WTC11 (cell line): ENCODE results near the gene MOB3A. TPM values are rescaled to one million over a fixed set of nuclear protein-coding genes. Genes with fewer than 3 reads are reported as not detected.

Source experiments
- ATAC-seq: fragments of 200-7000 bp; cut with Tn5 transposase; 2 replicates; pipeline ENCODE4 v1.10.0; 2021; ENCODE audit warnings: mild to moderate bottlenecking, moderate library complexity
- CTCF ChIA-PET: fragments of 300-600 bp; sonication (Branson Sonifier 250); formaldehyde crosslinking; loops from one replicate; lab custom pipeline; 2021; ENCODE audit warnings: antibody characterized with exemption; lab: Charles Lee
- POLR2A ChIA-PET: fragments of 350-600 bp; sonication (Branson Sonifier 250); formaldehyde crosslinking; loops from one replicate; lab custom pipeline; 2021; ENCODE audit warnings: antibody characterized with exemption; lab: Charles Lee
- DNase-seq: peaks from one replicate; pipeline ENCODE4 v3.0.0; 2021; ENCODE audit warnings: low spot score
- H3K27ac Mint-ChIP-seq: 2 replicates; pipeline ENCODE4 v1.8.0; 2021; ENCODE audit warnings: mixed read lengths
- H3K27me3 Mint-ChIP-seq: 2 replicates; pipeline ENCODE4 v1.8.0; 2021; ENCODE audit warnings: low read depth, mild to moderate bottlenecking, moderate library complexity, mixed read lengths
- H3K36me3 Mint-ChIP-seq: 2 replicates; pipeline ENCODE4 v1.8.0; 2021; ENCODE audit warnings: mixed read lengths
- H3K4me1 Mint-ChIP-seq: 2 replicates; pipeline ENCODE4 v1.8.0; 2022; ENCODE audit warnings: mixed read lengths
- H3K4me3 Mint-ChIP-seq: 2 replicates; pipeline ENCODE4 v1.8.0; 2021; ENCODE audit warnings: mild to moderate bottlenecking, moderate library complexity, mixed read lengths
- H3K9me3 Mint-ChIP-seq: 2 replicates; pipeline ENCODE4 v1.8.0; 2021; ENCODE audit warnings: mixed read lengths
- ATF1 ChIP-seq: sonication (generic); formaldehyde crosslinking; IDR thresholded peaks from 2 replicates; pipeline ENCODE4 v1.8.1; 2023; ENCODE audit warnings: mild to moderate bottlenecking, moderate library complexity, missing genetic modification reagents
- CBFB ChIP-seq: sonication (generic); formaldehyde crosslinking; IDR thresholded peaks from 2 replicates; pipeline ENCODE4 v1.8.1; 2022; ENCODE audit warnings: mild to moderate bottlenecking, low read depth, missing genetic modification reagents
- FOXJ3 ChIP-seq: sonication (generic); formaldehyde crosslinking; IDR thresholded peaks from 2 replicates; pipeline ENCODE4 v1.9.0; 2021; ENCODE audit warnings: missing genetic modification reagents, mild to moderate bottlenecking, borderline replicate concordance
- GRHL2 ChIP-seq: fragments of 250-450 bp; sonication (Bioruptor Pico); IDR thresholded peaks from 2 replicates; pipeline ENCODE4 v1.8.0; 2022; ENCODE audit warnings: mild to moderate bottlenecking, moderate library complexity; ENCODE audit not compliant: insufficient replicate concordance, severe bottlenecking
- GTF2I ChIP-seq: fragments of 250-450 bp; sonication (Bioruptor Pico); conservative IDR thresholded peaks from 2 replicates; pipeline ENCODE4 v1.4.0; 2021; ENCODE audit warnings: mild to moderate bottlenecking
- HMGA2 ChIP-seq: fragments of 250-450 bp; sonication (Bioruptor Pico); IDR thresholded peaks from 2 replicates; pipeline ENCODE4 v1.4.0; 2021; ENCODE audit warnings: mild to moderate bottlenecking, moderate library complexity
- KAT7 ChIP-seq: sonication (generic); formaldehyde crosslinking; IDR thresholded peaks from 2 replicates; pipeline ENCODE4 v1.8.1; 2023; ENCODE audit warnings: missing genetic modification reagents, mild to moderate bottlenecking, borderline replicate concordance
- NR2C2 ChIP-seq: sonication (generic); formaldehyde crosslinking; IDR thresholded peaks from 2 replicates; pipeline ENCODE4 v1.8.0; 2022; ENCODE audit warnings: mild to moderate bottlenecking, missing genetic modification reagents
- SMAD3 ChIP-seq: sonication (generic); formaldehyde crosslinking; IDR thresholded peaks from 2 replicates; pipeline ENCODE4 v1.8.0; 2022; ENCODE audit warnings: missing genetic modification reagents, mild to moderate bottlenecking, borderline replicate concordance
- ZBTB21 ChIP-seq: sonication (generic); formaldehyde crosslinking; IDR thresholded peaks from 2 replicates; pipeline ENCODE4 v1.8.1; 2023; ENCODE audit warnings: mild to moderate bottlenecking, missing genetic modification reagents, borderline replicate concordance
- ZNF121 ChIP-seq: sonication (generic); formaldehyde crosslinking; IDR thresholded peaks from 2 replicates; pipeline ENCODE4 v1.8.0; 2023; ENCODE audit warnings: missing genetic modification reagents
- total RNA-seq: library from RNA; stranded (reverse); gene quantifications from 3 replicates; pipeline ENCODE4 v1.2.3, GENCODE V29; 2021
- TF ChIP-seq, protein P1 (sequence below): sonication (generic); formaldehyde crosslinking; conservative IDR thresholded peaks from 2 replicates; pipeline ENCODE4 v1.8.1; 2023; ENCODE audit warnings: mild to moderate bottlenecking, low read depth, missing genetic modification reagents, moderate library complexity
- TF ChIP-seq, protein P2 (sequence below): sonication (generic); formaldehyde crosslinking; IDR thresholded peaks from 2 replicates; pipeline ENCODE4 v1.8.0; 2022; ENCODE audit warnings: mild to moderate bottlenecking, missing genetic modification reagents
- TF ChIP-seq, protein P3 (sequence below): sonication (generic); formaldehyde crosslinking; IDR thresholded peaks from 2 replicates; pipeline ENCODE4 v1.8.1; 2022; ENCODE audit warnings: mild to moderate bottlenecking, missing genetic modification reagents, moderate library complexity, borderline replicate concordance
- TF ChIP-seq, protein P4 (sequence below): sonication (generic); formaldehyde crosslinking; IDR thresholded peaks from 2 replicates; pipeline ENCODE4 v1.8.0; 2023; ENCODE audit warnings: missing genetic modification reagents
- TF ChIP-seq, protein P5 (sequence below): sonication (generic); formaldehyde crosslinking; IDR thresholded peaks from 2 replicates; pipeline ENCODE4 v1.8.1; 2023; ENCODE audit warnings: mild to moderate bottlenecking, missing genetic modification reagents

The MOB3A gene
- total RNA-seq, 1 experiment from 2014 or later, result 8.1 TPM

DNA sequence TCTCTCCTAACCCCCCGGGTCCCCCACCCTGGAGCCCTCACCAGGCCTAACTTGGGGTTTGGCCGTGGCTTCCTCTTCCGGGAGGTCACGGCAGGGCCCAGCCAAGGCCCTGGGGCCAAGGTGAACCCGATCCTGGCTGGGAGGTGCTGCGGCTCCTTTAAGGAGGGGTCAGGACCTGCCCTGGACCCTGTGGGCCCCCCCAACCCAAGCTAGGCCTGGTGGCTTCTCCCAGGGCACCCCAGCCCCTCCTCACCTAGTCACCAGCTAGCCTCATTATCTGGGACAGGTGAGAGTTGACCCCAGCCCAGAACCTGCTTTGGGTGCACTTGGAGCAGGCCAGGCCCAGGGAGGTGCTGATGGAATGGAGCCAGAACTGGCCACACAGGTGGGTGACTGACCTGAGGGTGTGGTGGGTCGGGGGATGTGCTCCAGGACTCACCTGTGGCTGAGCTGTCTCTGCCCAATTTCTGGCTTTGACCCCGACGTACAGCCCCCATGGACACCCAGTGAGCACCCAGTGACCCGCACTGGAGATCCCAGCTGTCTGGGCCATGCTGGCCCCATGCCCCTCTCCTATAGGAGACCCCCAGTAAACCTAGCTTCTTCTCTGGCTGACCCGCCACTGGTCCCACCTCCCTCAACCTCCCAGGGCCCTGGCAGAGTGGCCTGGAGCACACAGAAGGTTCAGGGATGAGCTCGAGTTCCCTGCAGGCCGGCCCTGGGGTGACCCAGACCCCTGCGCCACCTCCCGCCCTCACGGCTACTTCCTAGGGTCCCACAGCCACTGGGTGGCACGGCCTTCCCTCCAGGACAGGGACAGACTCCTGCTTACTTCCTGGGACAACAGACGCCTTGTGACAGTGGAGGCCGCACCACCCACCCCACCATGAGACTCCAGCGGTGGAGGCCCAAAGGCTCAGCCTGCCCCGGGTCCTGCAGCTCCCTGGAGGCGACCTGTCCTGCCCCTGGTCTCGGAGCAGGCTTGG, 38.3 kb downstream of the MOB3A start:
- peaks cover 33% of the 10 kb centered on the region for H3K4me1 Mint-ChIP-seq
- H3K27ac Mint-ChIP-seq, result no peak overlapping the region
- H3K4me3 Mint-ChIP-seq, result no peak overlapping the region
- CTCF ChIA-PET, result interaction anchor here (1.0 to 1.4 kb wide), 4 partner anchors 12 to 193 kb away, joined by 3 to 8 read pairs (median 4); partner anchors contain the start of gene MOB3A
- no peaks in the 10 kb centered on the region for H3K36me3 Mint-ChIP-seq
- TF ChIP-seq, protein P1, sequence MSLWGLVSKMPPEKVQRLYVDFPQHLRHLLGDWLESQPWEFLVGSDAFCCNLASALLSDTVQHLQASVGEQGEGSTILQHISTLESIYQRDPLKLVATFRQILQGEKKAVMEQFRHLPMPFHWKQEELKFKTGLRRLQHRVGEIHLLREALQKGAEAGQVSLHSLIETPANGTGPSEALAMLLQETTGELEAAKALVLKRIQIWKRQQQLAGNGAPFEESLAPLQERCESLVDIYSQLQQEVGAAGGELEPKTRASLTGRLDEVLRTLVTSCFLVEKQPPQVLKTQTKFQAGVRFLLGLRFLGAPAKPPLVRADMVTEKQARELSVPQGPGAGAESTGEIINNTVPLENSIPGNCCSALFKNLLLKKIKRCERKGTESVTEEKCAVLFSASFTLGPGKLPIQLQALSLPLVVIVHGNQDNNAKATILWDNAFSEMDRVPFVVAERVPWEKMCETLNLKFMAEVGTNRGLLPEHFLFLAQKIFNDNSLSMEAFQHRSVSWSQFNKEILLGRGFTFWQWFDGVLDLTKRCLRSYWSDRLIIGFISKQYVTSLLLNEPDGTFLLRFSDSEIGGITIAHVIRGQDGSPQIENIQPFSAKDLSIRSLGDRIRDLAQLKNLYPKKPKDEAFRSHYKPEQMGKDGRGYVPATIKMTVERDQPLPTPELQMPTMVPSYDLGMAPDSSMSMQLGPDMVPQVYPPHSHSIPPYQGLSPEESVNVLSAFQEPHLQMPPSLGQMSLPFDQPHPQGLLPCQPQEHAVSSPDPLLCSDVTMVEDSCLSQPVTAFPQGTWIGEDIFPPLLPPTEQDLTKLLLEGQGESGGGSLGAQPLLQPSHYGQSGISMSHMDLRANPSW (CRISPR knock-in tag), result no peak
- TF ChIP-seq HMGA2 (CRISPR knock-in tag) (no peak), GRHL2 (CRISPR knock-in tag) (no peak), KAT7 (CRISPR knock-in tag) (no peak)
- TF ChIP-seq, protein P2, sequence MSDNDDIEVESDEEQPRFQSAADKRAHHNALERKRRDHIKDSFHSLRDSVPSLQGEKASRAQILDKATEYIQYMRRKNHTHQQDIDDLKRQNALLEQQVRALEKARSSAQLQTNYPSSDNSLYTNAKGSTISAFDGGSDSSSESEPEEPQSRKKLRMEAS, result no peak
- ATAC-seq (no peak), DNase-seq (no peak)
- H3K9me3 Mint-ChIP-seq, result no peaks in the 10 kb centered on the region
- H3K27me3 Mint-ChIP-seq, result no peaks in the 10 kb centered on the region
- POLR2A ChIA-PET, result interaction anchor here (1.1 kb wide), 1 partner anchor 15 kb away, joined by 5 read pairs; no protein-coding TSS in a partner anchor

DNA sequence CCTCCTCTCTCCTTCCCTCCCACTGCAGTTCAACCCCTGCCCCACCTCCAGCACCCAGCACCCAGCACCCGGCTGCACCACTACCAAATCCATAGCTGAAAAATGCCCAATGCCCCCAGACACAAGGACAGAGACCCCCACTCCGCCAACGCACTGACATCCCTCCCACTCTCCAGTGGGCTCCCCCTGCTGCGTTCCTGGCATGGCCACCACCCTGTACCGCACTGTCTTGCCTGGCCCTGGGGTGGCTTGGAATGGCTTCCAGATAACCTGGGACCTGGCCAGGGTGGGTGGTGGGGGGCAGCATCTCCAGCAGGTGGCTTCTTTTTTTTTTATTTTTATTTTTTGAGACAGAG, 39.3 kb downstream of the MOB3A start:
- no peaks in the 10 kb centered on the region for H3K27me3 Mint-ChIP-seq
- no peak for DNase-seq
- TF ChIP-seq NR2C2 (CRISPR knock-in tag) (no peak), ZNF121 (CRISPR knock-in tag) (no peak), ATF1 (CRISPR knock-in tag) (no peak), GRHL2 (CRISPR knock-in tag) (no peak), FOXJ3 (CRISPR knock-in tag) (no peak), ZBTB21 (no peak), SMAD3 (CRISPR knock-in tag) (no peak), GTF2I (no peak), CBFB (CRISPR knock-in tag) (no peak)
- TF ChIP-seq, protein P3, sequence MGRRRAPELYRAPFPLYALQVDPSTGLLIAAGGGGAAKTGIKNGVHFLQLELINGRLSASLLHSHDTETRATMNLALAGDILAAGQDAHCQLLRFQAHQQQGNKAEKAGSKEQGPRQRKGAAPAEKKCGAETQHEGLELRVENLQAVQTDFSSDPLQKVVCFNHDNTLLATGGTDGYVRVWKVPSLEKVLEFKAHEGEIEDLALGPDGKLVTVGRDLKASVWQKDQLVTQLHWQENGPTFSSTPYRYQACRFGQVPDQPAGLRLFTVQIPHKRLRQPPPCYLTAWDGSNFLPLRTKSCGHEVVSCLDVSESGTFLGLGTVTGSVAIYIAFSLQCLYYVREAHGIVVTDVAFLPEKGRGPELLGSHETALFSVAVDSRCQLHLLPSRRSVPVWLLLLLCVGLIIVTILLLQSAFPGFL, result no peak
- TF ChIP-seq, protein P4, sequence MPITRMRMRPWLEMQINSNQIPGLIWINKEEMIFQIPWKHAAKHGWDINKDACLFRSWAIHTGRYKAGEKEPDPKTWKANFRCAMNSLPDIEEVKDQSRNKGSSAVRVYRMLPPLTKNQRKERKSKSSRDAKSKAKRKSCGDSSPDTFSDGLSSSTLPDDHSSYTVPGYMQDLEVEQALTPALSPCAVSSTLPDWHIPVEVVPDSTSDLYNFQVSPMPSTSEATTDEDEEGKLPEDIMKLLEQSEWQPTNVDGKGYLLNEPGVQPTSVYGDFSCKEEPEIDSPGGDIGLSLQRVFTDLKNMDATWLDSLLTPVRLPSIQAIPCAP (CRISPR knock-in tag), result no peak
- TF ChIP-seq, protein P1 (CRISPR knock-in tag), result no peak
- TF ChIP-seq, protein P5, sequence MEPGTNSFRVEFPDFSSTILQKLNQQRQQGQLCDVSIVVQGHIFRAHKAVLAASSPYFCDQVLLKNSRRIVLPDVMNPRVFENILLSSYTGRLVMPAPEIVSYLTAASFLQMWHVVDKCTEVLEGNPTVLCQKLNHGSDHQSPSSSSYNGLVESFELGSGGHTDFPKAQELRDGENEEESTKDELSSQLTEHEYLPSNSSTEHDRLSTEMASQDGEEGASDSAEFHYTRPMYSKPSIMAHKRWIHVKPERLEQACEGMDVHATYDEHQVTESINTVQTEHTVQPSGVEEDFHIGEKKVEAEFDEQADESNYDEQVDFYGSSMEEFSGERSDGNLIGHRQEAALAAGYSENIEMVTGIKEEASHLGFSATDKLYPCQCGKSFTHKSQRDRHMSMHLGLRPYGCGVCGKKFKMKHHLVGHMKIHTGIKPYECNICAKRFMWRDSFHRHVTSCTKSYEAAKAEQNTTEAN (CRISPR knock-in tag), result no peak
- no peak for ATAC-seq
- H3K4me1 Mint-ChIP-seq, result peaks cover 25% of the 10 kb centered on the region
- H3K27ac Mint-ChIP-seq, result no peak overlapping the region
- H3K9me3 Mint-ChIP-seq, result no peaks in the 10 kb centered on the region
- no peak overlapping the region for H3K4me3 Mint-ChIP-seq
- POLR2A ChIA-PET, result no interaction called here
- no peaks in the 10 kb centered on the region for H3K36me3 Mint-ChIP-seq
- CTCF ChIA-PET, result interaction anchor here (1.0 to 1.4 kb wide), 2 partner anchors 13 to 15 kb away, joined by 4 read pairs; no protein-coding TSS in a partner anchor
